Ascending aorta (tissue), 2 donors: Measurements from ENCODE around the gene HNRNPA3. TPM values are rescaled to one million over a fixed set of nuclear protein-coding genes. Genes with fewer than 3 reads are reported as not detected.
A peak's percentile ranks its signal among the peaks of the same experiment; 100 is the strongest.
"Not testable (repeated sequence)": the region's sequence is repeated elsewhere in the genome, so short reads cannot be mapped to it uniquely, and the experiment has no call there.

Source experiments
- DNase-seq, 2 donors: peaks; one replicate each; pipeline ENCODE4 v3.0.0-alpha.2; 2019; ENCODE audit warnings: low spot score in 2 of 2
- H3K27ac ChIP-seq, 2 donors: fragments of 200-600 bp; sonication (generic); one replicate each; pipeline ENCODE4 v1.5.1; 2016 to 2017; ENCODE audit warnings: mild to moderate bottlenecking in 1 of 2
- H3K27me3 ChIP-seq: fragments of 200-600 bp; sonication (generic); one replicate; pipeline ENCODE4 v1.5.1; 2017
- H3K36me3 ChIP-seq, 2 donors: fragments of 200-600 bp; sonication (generic); one replicate each; pipeline ENCODE4 v1.5.1; 2016
- H3K4me1 ChIP-seq, 2 donors: fragments of 200-600 bp; sonication (generic); one replicate each; pipeline ENCODE4 v1.5.1; 2016 to 2017; ENCODE audit warnings: mild to moderate bottlenecking in 1 of 2
- H3K4me3 ChIP-seq, 2 donors: fragments of 200-600 bp; sonication (generic); one replicate each; pipeline ENCODE4 v1.5.1; 2016 to 2017; ENCODE audit warnings: mild to moderate bottlenecking in 1 of 2
- H3K9me3 ChIP-seq, 2 donors: fragments of 200-600 bp; sonication (generic); one replicate each; pipeline ENCODE4 v1.5.1; 2016
- intact Hi-C: fragments of 100-400 bp; cut with DNase I; formaldehyde crosslinking; loops from one replicate; pipeline ENCODE4 v1.15.1; 2023
- total RNA-seq: library from RNA; depleted of rRNA; stranded (reverse); fragments of >200 nt; gene quantifications from one replicate; pipeline ENCODE4 v1.1.0, GENCODE V29; 2016
- TF ChIP-seq, protein P1 (sequence below), 3 experiments: fragments of 200-600 bp in 2 of 3; fragments of 450-650 bp in 1 of 3; sonication (generic) in 2 of 3; IDR thresholded peaks; one replicate each; pipeline ENCODE4 v1.5.1; 2016 to 2019; ENCODE audit warnings: antibody characterized with exemption in 3 of 3, mild to moderate bottlenecking in 1 of 3, moderate library complexity in 1 of 3

HNRNPA3 gene
- total RNA-seq, 1 donor from 2014 or later, result 32.9 TPM

DNA sequence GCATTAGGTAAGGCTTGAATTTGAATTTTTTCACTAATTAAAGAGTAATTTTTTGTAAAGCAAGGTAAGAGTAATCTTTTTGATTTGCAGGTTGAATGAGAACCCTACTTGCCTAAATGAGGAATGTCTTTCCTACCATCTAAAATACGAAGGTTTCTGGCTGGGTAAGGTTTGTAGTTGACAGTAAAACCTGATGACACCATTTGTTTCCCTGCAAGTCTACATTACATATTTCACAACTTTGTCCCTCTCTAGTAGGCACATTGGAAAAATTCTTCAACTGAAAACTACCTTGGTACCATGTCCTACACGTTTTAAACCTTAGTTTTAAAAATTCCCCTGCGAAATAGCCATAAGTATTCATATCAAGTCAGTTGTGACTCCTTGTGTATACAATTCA, 9.4 kb downstream of the HNRNPA3 start:
- H3K27me3 ChIP-seq, result no peaks in the 10 kb centered on the region
- peaks cover 38 to 79% of the 10 kb centered on the region in 2 donors for H3K36me3 ChIP-seq
- no peak for DNase-seq
- peak overlapping the region in 1 of 2 donors; percentile 27 for H3K27ac ChIP-seq
- H3K4me3 ChIP-seq, result no peak overlapping the region
- peaks cover 6 to 26% of the 10 kb centered on the region in 2 donors for H3K4me1 ChIP-seq
- TF ChIP-seq, protein P1, sequence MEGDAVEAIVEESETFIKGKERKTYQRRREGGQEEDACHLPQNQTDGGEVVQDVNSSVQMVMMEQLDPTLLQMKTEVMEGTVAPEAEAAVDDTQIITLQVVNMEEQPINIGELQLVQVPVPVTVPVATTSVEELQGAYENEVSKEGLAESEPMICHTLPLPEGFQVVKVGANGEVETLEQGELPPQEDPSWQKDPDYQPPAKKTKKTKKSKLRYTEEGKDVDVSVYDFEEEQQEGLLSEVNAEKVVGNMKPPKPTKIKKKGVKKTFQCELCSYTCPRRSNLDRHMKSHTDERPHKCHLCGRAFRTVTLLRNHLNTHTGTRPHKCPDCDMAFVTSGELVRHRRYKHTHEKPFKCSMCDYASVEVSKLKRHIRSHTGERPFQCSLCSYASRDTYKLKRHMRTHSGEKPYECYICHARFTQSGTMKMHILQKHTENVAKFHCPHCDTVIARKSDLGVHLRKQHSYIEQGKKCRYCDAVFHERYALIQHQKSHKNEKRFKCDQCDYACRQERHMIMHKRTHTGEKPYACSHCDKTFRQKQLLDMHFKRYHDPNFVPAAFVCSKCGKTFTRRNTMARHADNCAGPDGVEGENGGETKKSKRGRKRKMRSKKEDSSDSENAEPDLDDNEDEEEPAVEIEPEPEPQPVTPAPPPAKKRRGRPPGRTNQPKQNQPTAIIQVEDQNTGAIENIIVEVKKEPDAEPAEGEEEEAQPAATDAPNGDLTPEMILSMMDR (IDR thresholded peaks at IDR 0.05), result no peak
- H3K9me3 ChIP-seq, result no peaks in the 10 kb centered on the region
- intact Hi-C loops, result no loop called here

DNA sequence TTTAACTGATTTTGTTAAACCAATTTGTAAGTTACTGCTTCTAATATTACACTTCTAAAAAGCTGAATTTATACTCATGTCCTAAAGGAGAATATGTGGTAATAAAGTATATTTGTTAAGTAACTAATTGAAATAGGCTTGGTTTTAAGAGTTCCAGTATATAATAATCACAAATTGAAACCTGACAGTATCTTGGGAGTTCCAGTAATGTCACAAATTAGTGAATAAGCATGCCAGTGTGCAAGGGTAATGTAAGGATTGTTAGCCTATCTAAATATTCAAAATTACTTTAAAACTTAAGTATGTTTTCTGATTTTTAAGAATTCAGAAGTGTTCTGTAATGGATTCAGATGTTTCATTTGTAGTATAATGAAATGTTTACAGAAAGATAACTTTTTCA, 10.8 kb downstream of the HNRNPA3 start:
- H3K4me1 ChIP-seq, result peaks cover 3 to 15% of the 10 kb centered on the region in 2 donors
- DNase-seq, H3K4me3 ChIP-seq, intact Hi-C loops, H3K27me3 ChIP-seq, H3K27ac ChIP-seq, H3K9me3 ChIP-seq: not testable (repeated sequence)
- peaks cover 35 to 66% of the 10 kb centered on the region in 2 donors for H3K36me3 ChIP-seq

DNA sequence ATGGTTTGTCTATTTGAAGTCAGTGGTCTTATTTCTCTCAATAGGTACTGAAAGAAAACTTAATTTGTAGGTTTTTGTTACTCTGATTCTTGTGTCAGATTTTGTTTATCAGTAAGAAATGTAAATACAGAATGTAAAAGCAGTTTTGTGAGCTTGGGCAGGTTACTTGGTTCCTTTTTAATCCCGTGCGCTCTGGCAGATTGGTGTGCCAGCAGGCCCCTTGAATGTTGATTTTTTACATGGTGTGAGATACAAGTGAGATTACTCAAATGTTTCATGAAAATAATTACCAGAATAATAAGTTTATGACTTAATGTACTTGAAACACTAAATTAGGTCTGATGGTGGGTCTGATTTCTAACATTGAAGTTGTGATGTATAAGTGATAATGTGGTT, 13.4 kb downstream of the HNRNPA3 start:
- H3K27ac ChIP-seq, result no peak overlapping the region
- no peaks in the 10 kb centered on the region for H3K9me3 ChIP-seq
- H3K27me3 ChIP-seq, result no peaks in the 10 kb centered on the region
- H3K36me3 ChIP-seq, result peaks cover 41 to 66% of the 10 kb centered on the region in 2 donors
- no peak overlapping the region for H3K4me3 ChIP-seq
- DNase-seq, result no peak
- peaks cover 0 to 4% of the 10 kb centered on the region in 2 donors for H3K4me1 ChIP-seq
- TF ChIP-seq, protein P1 (IDR thresholded peaks at IDR 0.05), result no peak
- intact Hi-C loops, result loop anchor here (5.0 kb wide), 1 partner anchor 36 kb away; the partner anchor contains the start of gene NFE2L2

DNA sequence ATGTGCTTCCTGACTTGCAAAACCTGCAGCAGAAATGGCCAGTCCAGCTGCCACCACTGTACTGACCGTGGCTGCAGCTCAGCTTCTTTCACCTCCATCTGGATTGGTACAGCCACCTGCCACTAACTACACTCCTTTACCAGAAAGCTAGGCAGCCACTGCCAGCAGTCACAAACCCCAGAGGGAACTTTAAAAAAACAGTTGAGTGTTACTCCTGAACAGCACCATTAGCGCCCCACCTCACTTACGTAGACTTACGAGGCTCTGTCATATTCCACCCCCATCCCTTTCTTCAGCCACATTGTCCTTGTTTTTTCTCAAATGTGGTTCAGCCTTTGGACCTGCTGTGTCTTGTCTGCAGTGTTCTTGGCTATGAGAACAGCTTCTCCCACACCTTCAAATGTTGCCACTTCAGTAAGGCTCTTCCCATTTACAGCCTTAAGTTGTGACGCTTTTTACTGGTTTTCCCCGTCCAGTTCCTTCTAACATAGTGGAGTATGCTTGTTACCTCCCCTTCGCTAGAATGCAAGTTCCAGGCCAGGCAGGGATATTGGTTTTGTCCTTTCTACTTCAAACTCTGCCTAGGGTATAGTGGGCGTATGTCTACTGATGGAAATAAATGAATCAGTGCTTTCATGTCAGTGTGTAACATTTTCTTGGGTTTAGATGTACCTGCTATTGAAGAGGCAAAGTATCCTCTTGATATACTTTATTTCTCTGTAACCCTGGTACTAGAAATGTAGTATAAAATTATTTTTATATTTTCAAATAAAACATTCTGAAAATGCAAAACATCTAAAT, 17.0 kb downstream of the HNRNPA3 start:
- Histone ChIP-seq H3K36me3 (peaks cover 61 to 64% of the 10 kb centered on the region in 2 donors), H3K4me3 (no peak overlapping the region), H3K27ac (peak overlapping the region in 1 of 2 donors; percentile 30), H3K27me3 (no peaks in the 10 kb centered on the region), H3K9me3 (no peaks in the 10 kb centered on the region), H3K4me1 (peaks cover 3 to 4% of the 10 kb centered on the region in 2 donors)
- intact Hi-C loops, result loop anchor here (5.0 kb wide), 1 partner anchor 33 kb away; the partner anchor contains the start of gene NFE2L2
- TF ChIP-seq, protein P1 (IDR thresholded peaks at IDR 0.05), result no peak
- no peak for DNase-seq

DNA sequence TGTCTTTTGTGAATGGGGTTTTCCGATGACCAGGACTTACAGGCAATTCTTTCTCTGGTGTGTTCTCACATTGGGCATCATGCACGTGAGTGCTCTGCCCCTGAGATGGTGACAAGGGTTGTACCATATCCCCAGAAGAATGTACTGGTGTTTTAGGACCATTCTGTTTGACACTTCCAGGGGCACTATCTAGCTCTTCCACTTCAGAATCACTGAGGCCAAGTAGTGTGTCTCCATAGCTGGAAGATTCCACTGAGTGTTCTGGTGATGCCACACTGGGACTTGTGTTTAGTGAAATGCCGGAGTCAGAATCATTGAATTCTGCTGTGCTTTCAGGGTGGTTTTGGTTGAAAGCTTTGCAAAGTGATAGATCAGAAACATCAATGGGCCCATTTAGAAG, 18.7 kb downstream of the HNRNPA3 start:
- H3K4me3 ChIP-seq, result no peak overlapping the region
- TF ChIP-seq, protein P1 (IDR thresholded peaks at IDR 0.05), result no peak
- H3K9me3 ChIP-seq, result no peaks in the 10 kb centered on the region
- intact Hi-C loops, result no loop called here
- H3K36me3 ChIP-seq, result peaks cover 56 to 61% of the 10 kb centered on the region in 2 donors
- H3K27me3 ChIP-seq, result no peaks in the 10 kb centered on the region
- no peak for DNase-seq
- H3K27ac ChIP-seq, result no peak overlapping the region
- peaks cover 4 to 5% of the 10 kb centered on the region in 2 donors for H3K4me1 ChIP-seq

DNA sequence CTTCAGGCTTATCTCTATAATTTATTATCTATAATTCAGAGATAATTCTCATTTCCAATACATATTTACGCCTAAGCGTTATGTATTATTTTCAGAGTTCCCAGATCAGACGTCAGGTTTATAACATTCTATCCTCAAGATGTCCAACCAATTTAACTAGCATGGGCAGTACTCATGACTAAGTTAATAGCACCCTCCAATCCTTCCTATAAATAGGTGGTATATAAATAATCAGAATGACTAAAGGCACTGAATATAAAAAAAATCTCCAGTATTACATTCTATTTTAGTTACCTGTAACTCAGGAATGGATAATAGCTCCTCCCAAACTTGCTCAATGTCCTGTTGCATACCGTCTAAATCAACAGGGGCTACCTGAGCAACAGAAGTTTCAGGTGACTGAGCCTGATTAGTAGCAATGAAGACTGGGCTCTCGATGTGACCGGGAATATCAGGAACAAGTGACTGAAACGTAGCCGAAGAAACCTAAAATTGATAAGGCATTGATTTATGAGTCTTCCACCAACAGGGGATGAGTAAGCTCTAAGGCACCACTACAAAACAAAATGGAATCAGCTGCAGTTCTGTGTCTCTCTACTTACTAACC, 19.6 kb downstream of the HNRNPA3 start:
- no peaks in the 10 kb centered on the region for H3K27me3 ChIP-seq
- no peak for DNase-seq

More for the DNA sequence above, 19.6 kb downstream of the HNRNPA3 start:
- TF ChIP-seq, protein P1 (IDR thresholded peaks at IDR 0.05), result no peak
- Histone ChIP-seq H3K36me3 (peaks cover 52 to 61% of the 10 kb centered on the region in 2 donors), H3K4me1 (peaks cover 4 to 14% of the 10 kb centered on the region in 2 donors), H3K9me3 (no peaks in the 10 kb centered on the region), H3K27ac (peak overlapping the region in 1 of 2 donors; percentile 4), H3K4me3 (no peak overlapping the region)
- intact Hi-C loops, result no loop called here
